SK-N-SH treated with all-trans-retinoic acid at 6 μM for 48 hours (cell line): ENCODE measurements around the gene LZTR1.

Experiments
- ATAC-seq: fragments of 200-7000 bp; cut with Tn5 transposase; 3 replicates; pipeline ENCODE4 v1.9.1; 2020; ENCODE audit warnings: mild to moderate bottlenecking, moderate library complexity
- ARNTL ChIP-seq: fragments of 450-650 bp; formaldehyde crosslinking; IDR thresholded peaks from 2 replicates; pipeline ENCODE4 v1.5.0; 2020; ENCODE audit warnings: low read depth, mild to moderate bottlenecking, moderate library complexity, borderline replicate concordance
- BACH2 ChIP-seq: fragments of 250-450 bp; sonication (Bioruptor Pico); IDR thresholded peaks from 2 replicates; pipeline ENCODE4 v1.9.0; 2021; ENCODE audit warnings: mild to moderate bottlenecking, borderline replicate concordance
- CREB5 ChIP-seq: fragments of 250-450 bp; sonication (Bioruptor Pico); IDR thresholded peaks from 2 replicates; pipeline ENCODE4 v1.5.1; 2020; ENCODE audit warnings: low read depth, mild to moderate bottlenecking, moderate library complexity
- CSDC2 ChIP-seq: fragments of 250-450 bp; sonication (Bioruptor Pico); IDR thresholded peaks from 2 replicates; pipeline ENCODE4 v1.5.0; 2020; ENCODE audit warnings: mild to moderate bottlenecking, moderate library complexity
- GLIS3 ChIP-seq: fragments of 250-450 bp; sonication (Bioruptor Pico); IDR thresholded peaks from 2 replicates; pipeline ENCODE4 v1.5.0; 2020; ENCODE audit warnings: mild to moderate bottlenecking, moderate library complexity
- POU6F1 ChIP-seq: fragments of 250-450 bp; sonication (Bioruptor Pico); IDR thresholded peaks from 2 replicates; pipeline ENCODE4 v1.8.0; 2021; ENCODE audit warnings: low read depth, mild to moderate bottlenecking, moderate library complexity, borderline replicate concordance
- PPARA ChIP-seq: fragments of 250-450 bp; sonication (Bioruptor Pico); IDR thresholded peaks from 2 replicates; pipeline ENCODE4 v1.5.0; 2020; ENCODE audit warnings: mild to moderate bottlenecking, borderline replicate concordance
- RARB ChIP-seq: fragments of 250-450 bp; sonication (Bioruptor Pico); IDR thresholded peaks from 2 replicates; pipeline ENCODE4 v1.8.0; 2021; ENCODE audit warnings: mild to moderate bottlenecking, moderate library complexity
- SNAI2 ChIP-seq: fragments of 250-450 bp; sonication (Bioruptor Pico); IDR thresholded peaks from 2 replicates; pipeline ENCODE4 v1.5.0; 2020; ENCODE audit warnings: mild to moderate bottlenecking, moderate library complexity
- TCF4 ChIP-seq: fragments of 250-450 bp; sonication (Bioruptor Pico); IDR thresholded peaks from 2 replicates; pipeline ENCODE4 v1.8.0; 2021; ENCODE audit warnings: mild to moderate bottlenecking, moderate library complexity, borderline replicate concordance
- ZC3H10 ChIP-seq: fragments of 250-450 bp; sonication (Bioruptor Pico); IDR thresholded peaks from 2 replicates; pipeline ENCODE4 v1.5.1; 2021; ENCODE audit warnings: mild to moderate bottlenecking, moderate library complexity
- ZFP3 ChIP-seq: fragments of 250-450 bp; sonication (Bioruptor Pico); IDR thresholded peaks from 2 replicates; pipeline ENCODE4 v1.5.0; 2020; ENCODE audit warnings: mild to moderate bottlenecking, moderate library complexity
- ZFP30 ChIP-seq: fragments of 450-650 bp; formaldehyde crosslinking; IDR thresholded peaks from 2 replicates; pipeline ENCODE4 v1.5.0; 2022; ENCODE audit warnings: mild to moderate bottlenecking, moderate library complexity
- ZNF565 ChIP-seq: fragments of 450-650 bp; formaldehyde crosslinking; conservative IDR thresholded peaks from 2 replicates; pipeline ENCODE4 v1.5.0; 2020; ENCODE audit warnings: low read depth, mild to moderate bottlenecking, moderate library complexity
- ZNF70 ChIP-seq: fragments of 450-650 bp; formaldehyde crosslinking; IDR thresholded peaks from 2 replicates; pipeline ENCODE4 v1.5.0; 2020; ENCODE audit warnings: mild to moderate bottlenecking, moderate library complexity
- ZNF8 ChIP-seq: fragments of 450-650 bp; formaldehyde crosslinking; IDR thresholded peaks from 2 replicates; pipeline ENCODE4 v1.5.0; 2020; ENCODE audit warnings: mild to moderate bottlenecking, moderate library complexity
- TF ChIP-seq, protein P1 (sequence below): fragments of 250-450 bp; sonication (Bioruptor Pico); IDR thresholded peaks from 2 replicates; pipeline ENCODE4 v1.5.0; 2020; ENCODE audit warnings: mild to moderate bottlenecking, moderate library complexity
- TF ChIP-seq, protein P2 (sequence below): fragments of 250-450 bp; sonication (Bioruptor Pico); IDR thresholded peaks from 2 replicates; pipeline ENCODE4 v1.5.1; 2021; ENCODE audit warnings: mild to moderate bottlenecking, moderate library complexity

Gene LZTR1

DNA sequence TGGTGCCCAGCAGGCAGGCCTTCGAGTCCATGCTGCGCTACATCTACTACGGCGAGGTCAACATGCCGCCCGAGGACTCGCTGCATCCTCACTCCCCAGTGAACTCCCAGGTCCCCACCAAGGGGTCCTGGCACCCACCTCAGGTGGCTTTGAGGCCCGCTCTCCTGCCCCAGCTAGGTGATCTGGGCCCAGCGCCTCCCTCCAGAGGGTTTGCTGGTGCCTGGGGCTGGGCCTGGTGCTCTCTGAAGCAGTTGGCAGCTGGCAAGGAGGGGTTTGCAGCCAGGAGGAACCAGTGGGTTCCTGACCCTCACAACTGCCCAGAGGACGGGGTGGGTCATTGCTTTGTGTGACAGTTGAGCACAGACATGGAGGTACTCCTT, 13.9 kb downstream of the LZTR1 start:
- ATAC-seq: no peak
- no peak for TF ChIP-seq ZFP3 (CRISPR knock-in tag)

DNA sequence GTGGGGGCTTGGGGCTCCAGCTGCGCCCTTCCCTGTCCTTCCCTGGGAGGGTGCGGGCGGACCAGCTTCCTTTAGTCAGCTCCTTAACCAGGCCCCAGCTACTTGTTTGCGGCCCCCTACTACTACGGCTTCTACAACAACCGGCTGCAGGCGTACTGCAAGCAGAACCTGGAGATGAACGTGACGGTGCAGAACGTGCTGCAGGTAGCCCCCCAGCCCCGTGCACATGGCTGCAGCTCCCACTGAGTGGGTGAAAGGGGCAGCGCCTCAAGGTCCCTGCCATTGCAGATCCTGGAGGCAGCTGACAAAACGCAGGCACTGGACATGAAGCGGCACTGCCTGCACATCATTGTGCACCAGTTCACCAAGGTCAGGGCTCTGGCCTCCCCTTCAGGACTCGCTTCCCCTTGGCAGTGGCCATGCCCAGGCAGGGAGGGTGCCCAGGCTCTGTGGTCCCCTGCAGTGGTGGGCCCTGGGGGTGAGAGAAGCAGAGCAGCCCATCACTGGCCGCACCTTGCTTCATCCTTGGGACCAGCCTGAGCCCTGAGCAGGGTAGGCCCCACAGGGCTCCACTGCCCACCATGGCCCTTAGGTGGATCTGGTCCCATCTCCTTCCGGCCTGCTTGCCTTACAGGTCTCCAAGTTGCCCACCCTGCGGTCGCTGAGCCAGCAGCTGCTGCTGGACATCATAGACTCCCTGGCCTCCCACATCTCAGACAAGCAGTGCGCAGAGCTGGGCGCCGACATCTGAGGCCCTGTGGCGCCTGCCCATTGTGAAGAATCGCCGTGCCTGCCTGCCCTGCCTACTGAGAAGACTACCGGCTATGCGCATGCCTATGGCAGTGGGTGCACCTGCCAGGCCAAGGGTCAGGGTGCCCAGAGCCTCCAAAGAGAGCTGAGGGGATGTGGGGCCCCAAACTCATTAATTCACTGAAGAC, 14.8 kb downstream of the LZTR1 start:
- no peak for TF ChIP-seq CREB5 (CRISPR knock-in tag)
- ATAC-seq: no peak

DNA sequence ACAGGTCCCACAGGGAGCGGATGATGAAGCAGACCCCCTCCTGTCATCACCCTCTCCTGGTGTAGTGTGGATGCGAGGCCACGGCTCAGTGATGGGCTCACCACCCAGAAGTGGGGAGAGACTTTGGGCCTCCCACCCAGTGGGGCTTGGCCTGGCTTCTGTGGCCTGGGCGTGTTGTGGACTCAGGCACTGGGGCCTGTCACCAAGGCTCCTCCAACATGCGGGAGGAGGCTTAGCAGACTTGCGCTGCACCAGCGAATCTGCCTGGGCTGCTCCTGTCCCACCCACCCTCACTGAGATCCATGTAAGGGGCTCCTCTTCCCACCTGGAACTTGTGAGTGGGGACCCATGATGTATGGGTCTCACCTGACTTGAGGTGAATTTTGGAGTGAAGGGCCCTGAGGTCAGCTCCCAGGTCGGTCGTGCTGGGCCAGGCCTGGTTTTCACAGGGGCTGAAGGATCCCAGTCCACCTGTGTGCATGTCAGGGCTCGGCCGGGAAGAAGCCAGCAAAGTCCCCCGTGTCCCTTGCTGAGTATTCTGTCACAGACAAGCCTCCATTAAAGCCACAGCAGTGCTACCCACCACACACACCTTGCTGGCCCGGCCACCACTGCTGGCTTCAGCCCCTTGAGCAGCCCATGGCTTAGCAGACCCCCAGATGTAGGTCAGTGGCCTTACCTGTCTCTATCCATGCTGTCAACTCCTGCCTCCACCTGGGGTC, 15.6 kb downstream of the LZTR1 start:
- no peak for TF ChIP-seq PPARA (CRISPR knock-in tag)
- TF ChIP-seq ARNTL (CRISPR knock-in tag): no peak
- no peak for TF ChIP-seq ZFP30
- TF ChIP-seq POU6F1 (CRISPR knock-in tag): no peak
- TF ChIP-seq ZNF8 (CRISPR knock-in tag): no peak
- no peak for TF ChIP-seq RARB
- TF ChIP-seq ZNF565: no peak
- TF ChIP-seq CSDC2 (CRISPR knock-in tag): no peak
- TF ChIP-seq, protein P1, sequence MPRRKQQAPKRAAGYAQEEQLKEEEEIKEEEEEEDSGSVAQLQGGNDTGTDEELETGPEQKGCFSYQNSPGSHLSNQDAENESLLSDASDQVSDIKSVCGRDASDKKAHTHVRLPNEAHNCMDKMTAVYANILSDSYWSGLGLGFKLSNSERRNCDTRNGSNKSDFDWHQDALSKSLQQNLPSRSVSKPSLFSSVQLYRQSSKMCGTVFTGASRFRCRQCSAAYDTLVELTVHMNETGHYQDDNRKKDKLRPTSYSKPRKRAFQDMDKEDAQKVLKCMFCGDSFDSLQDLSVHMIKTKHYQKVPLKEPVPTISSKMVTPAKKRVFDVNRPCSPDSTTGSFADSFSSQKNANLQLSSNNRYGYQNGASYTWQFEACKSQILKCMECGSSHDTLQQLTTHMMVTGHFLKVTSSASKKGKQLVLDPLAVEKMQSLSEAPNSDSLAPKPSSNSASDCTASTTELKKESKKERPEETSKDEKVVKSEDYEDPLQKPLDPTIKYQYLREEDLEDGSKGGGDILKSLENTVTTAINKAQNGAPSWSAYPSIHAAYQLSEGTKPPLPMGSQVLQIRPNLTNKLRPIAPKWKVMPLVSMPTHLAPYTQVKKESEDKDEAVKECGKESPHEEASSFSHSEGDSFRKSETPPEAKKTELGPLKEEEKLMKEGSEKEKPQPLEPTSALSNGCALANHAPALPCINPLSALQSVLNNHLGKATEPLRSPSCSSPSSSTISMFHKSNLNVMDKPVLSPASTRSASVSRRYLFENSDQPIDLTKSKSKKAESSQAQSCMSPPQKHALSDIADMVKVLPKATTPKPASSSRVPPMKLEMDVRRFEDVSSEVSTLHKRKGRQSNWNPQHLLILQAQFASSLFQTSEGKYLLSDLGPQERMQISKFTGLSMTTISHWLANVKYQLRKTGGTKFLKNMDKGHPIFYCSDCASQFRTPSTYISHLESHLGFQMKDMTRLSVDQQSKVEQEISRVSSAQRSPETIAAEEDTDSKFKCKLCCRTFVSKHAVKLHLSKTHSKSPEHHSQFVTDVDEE (CRISPR knock-in tag): no peak
- no peak for TF ChIP-seq SNAI2 (CRISPR knock-in tag)
- ATAC-seq: no peak

- ATAC-seq: no peak
- no peak for TF ChIP-seq CREB5 (CRISPR knock-in tag)
- no peak for TF ChIP-seq ZFP30
- no peak for TF ChIP-seq ZC3H10
- no peak for TF ChIP-seq ZFP3 (CRISPR knock-in tag)
- TF ChIP-seq ZNF565: no peak
- TF ChIP-seq ZNF8 (CRISPR knock-in tag): no peak
- TF ChIP-seq, protein P2, sequence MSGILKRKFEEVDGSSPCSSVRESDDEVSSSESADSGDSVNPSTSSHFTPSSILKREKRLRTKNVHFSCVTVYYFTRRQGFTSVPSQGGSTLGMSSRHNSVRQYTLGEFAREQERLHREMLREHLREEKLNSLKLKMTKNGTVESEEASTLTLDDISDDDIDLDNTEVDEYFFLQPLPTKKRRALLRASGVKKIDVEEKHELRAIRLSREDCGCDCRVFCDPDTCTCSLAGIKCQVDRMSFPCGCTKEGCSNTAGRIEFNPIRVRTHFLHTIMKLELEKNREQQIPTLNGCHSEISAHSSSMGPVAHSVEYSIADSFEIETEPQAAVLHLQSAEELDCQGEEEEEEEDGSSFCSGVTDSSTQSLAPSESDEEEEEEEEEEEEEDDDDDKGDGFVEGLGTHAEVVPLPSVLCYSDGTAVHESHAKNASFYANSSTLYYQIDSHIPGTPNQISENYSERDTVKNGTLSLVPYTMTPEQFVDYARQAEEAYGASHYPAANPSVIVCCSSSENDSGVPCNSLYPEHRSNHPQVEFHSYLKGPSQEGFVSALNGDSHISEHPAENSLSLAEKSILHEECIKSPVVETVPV (CRISPR knock-in tag): no peak
- no peak for TF ChIP-seq ARNTL (CRISPR knock-in tag)
- TF ChIP-seq CSDC2 (CRISPR knock-in tag): no peak
- TF ChIP-seq TCF4 (CRISPR knock-in tag): no peak
- no peak for TF ChIP-seq ZNF70 (CRISPR knock-in tag)
- TF ChIP-seq, protein P1 (CRISPR knock-in tag): no peak
- TF ChIP-seq GLIS3 (CRISPR knock-in tag): no peak
- no peak for TF ChIP-seq BACH2 (CRISPR knock-in tag)
Measured at GRCh38 chr22:20998411-20999336, 16.6 kb downstream of the LZTR1 start.
